GM18502 (cell line): ENCODE measurements around the gene SOX10.
"Not testable (repeated sequence)": the region's sequence is repeated elsewhere in the genome, so short reads cannot be mapped to it uniquely, and the experiment has no call there.

Experiments
- ATAC-seq: cut with Tn5 transposase; IDR thresholded peaks from one replicate; pipeline ENCODE4 v1.9.1; 2021; ENCODE audit warnings: mild to moderate bottlenecking; ENCODE audit not compliant: unreplicated experiment, poor library complexity

The SOX10 gene

DNA sequence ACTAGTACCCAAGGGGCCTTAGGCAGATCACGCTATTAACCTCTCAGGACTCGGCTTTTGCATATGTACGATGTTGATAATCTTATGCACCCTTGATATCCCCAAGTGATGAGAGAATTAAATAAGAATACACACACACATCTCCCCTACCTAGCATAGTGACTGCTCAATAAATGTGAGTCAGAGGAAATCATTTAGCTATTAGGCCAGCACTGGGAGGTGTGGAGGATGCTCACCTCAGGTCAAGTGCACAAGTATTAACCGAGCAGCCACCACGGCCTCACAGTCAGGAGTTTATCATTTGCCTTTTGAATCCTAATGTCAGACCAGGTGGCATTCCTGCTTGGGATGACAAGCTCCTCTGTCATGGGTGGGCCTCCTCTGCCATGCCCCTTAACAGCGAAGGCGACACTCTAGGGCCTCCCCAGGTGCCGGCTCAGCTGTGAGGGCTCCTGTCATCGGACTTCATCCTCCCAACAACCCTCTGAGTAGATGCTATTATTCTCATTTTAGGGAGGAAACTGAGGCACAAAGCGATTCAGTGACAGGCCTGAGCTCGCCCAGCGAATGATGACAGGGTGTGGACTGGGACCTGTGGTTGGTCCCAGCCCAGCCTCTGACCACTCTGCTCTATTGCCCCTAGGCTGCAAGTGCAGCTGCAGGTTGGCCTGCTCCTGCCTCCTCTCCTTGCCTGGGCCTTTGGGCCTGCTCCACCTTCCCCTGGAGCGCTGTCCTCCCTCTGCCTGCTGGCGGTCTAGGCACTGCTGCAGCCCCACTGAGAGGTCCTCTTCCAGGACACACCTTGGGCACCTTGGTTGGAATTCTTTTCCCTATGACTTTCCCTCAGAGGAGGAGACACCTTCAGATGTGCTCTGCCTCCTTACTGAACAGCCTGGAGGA, 5.0 kb upstream of the SOX10 start:
- ATAC-seq: no peak

GRCh38 chr22:37986371-37986770, 2.0 kb upstream of the SOX10 start:
- ATAC-seq: no peak

- no peak for ATAC-seq
These were observed 1.5 kb upstream of the SOX10 start for GRCh38 chr22:37985751-37986281.

DNA sequence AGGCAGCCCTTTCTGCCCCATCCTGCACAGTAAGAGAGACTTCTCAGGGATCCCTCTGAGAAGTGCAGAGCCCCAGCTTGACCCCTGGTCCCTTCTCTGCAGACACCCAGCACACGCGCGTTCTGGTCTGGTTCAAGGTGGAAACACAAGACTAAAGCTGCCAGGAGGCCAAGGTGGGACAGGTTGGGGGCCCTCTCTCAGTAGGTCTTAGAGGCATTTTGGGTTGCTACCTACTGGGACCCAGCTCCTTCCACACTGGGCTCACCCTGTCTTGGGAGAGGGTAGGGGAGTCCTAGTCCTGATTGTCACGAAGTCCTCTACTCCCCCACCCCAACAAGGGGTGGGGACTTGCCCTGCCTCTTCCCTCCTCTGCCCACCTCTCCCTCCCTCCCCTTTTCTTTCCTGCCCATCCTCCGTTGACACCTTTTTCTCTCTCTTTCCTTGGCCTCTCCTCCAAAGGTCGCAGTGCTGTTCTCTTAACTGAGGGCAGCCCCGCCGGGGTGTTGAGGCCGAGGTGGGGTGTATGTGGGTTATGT, 763 bp upstream of the SOX10 start:
- no peak for ATAC-seq

DNA sequence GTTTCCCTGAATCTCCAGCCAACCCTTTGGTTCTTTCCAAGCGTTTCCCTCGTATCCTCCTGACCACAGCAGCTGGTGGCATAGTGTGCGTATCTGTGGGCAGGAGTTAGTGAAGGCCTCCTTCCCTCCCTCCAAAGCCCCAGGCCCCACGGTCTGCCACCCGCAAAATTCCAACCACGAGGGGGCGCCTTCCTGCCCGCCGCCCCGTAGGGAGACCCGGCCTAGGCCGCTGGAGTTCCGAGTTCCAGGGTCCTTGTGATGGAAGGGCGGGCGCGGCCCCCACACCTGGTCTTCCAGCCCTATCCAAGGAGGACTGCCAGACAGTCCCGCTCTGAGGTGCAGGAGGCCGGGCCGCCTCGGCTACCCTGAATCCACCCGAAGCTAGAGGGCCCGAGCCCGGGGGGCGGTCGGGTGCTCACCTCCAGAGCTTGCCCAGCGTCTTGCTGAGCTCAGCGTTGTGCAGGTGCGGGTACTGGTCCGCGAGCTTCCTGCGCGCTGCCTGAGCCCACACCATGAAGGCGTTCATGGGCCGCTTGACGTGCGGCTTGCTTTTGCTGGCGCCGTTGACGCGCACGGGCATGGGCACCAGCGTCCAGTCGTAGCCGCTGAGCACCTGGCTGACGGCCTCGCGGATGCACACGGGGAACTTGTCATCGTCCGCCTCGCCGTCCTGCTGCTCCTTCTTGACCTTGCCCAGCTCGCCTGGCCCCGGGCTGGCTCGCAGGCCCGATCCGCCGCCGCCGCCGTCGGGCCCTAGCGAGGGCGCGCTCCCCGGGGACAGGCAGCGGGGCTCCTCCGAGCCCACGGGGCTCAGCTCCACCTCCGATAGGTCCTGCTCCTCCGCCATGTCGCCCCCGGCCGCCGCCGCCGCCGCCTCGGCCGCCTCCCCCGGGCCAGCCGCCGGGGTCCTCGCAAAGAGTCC, 1.2 kb downstream of the SOX10 start:
- ATAC-seq: no peak

- ATAC-seq: no peak
These were observed 2.1 kb downstream of the SOX10 start for GRCh38 chr22:37982151-37982785.

GRCh38 chr22:37981282-37982011, 2.9 kb downstream of the SOX10 start:
- ATAC-seq: no peak

- ATAC-seq: no peak
These were observed 4.6 kb downstream of the SOX10 start for GRCh38 chr22:37979782-37980181.

DNA sequence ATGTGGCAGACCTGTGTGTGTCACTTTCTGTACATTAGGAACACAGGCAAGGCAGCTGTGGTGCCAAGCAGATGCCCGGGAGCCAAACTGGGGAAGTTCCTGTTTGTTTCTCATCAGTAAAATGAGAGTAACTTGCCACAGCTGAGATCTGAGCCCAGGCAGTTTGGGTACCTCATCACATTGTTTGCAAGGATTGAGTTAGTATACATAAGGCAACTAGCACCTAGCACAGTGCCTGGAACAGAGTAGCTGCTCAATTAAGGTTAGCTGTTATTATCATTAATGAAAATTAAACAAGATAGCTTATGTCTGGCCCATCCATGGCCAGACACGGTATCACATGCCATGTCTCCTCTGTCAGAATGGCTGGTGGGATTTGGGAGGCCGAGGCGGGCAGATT, 7.8 kb downstream of the SOX10 start:
- no peak for ATAC-seq

DNA sequence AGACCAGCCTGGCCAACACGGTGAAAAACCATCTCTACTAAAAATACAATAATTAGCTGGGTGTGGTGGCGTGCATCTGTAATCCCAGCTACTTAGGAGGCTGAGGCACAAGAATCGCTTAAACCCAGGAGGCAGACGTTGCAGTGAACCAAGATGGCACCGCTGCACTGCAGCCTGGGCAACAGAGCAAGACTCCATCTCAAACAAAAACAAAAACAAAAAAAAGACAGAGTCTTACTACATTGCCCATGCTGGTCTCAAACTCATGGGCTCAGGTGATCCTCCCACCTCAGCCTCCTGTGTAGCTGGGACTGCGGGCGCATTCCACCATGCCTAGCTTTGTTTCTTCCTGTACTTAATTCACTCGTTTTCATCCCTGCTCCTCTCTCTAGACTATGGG, 8.3 kb downstream of the SOX10 start:
- not testable (repeated sequence) for ATAC-seq

- ATAC-seq: no peak
These were observed 9.2 kb downstream of the SOX10 start for GRCh38 chr22:37975153-37975552.

- ATAC-seq: no peak
These were observed 10.8 kb downstream of the SOX10 start for GRCh38 chr22:37973271-37974170.

GRCh38 chr22:37972527-37972926, 11.8 kb downstream of the SOX10 start:
- ATAC-seq: no peak

- no peak for ATAC-seq
These were observed 12.6 kb downstream of the SOX10 start for GRCh38 chr22:37971475-37972434.

DNA sequence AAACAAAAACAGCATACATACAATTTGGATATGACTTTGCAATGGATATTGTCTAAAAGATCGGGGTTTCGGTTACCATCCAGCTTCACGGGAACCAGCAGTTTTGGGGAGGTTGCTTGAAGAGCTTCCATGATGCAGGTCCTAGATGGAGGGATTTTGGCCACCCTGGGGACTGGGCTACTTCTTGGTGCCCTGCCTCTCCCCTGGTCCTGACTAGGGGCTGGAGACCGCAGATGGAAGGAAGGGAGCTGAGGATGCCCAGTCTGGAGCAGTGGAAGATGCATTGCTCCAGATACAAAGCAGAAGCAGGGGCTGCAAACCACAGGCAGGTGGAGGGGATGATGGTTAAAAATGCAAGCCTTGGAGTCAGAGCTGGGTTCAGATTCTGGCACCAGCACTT, 13.5 kb downstream of the SOX10 start:
- ATAC-seq: no peak

DNA sequence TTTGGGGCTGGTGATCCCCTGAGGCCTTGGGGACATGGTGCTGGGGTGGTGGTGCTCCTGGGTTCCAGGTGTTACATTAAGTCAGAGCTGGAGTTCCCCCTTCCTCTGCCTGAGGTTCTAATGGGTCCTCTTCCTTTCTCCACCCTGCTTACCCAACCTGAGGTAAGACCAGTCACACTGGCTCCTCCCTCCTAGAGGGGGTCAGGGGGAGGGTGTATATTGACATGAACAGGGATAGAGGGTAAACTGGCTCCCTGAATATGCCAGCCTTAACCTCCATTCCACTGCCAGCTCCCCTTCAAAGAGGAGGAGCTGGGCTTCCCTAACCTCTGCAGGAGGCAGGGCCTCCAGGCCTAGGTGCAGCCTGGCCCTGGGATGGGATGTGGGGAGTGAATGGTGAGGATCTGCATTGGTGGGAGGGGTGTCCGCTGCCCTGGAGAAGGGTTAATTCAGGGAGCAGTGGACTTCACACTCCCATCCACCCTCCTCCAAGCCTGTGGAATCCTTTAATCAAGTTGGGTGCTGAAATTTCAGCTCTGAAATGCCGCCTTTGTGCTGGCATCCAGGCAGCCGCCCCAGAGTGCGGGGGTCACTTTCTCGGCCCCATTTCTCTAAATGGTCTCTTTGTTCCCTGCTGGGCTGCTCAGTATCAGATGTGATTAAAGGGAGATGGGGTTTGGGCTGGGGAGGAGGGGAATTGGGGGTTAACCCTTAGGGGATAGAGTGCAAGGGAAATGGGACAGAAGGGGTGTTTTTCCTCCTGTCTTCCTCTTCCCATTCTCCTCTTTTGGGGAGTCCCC, 15.7 kb downstream of the SOX10 start:
- no peak for ATAC-seq
